HEK293 (cell line): ENCODE results near the gene POLR3B.

Experiments used
- CTCF ChIA-PET: fragments of 350-600 bp; formaldehyde crosslinking; extraction: SDS; loops from one replicate; lab custom pipeline; 2021; ENCODE audit warnings: antibody characterized with exemption; lab: Yijun Ruan, JAX
- POLR2A ChIA-PET: fragments of 300-600 bp; formaldehyde crosslinking; extraction: SDS; loops from one replicate; lab custom pipeline; 2020; ENCODE audit warnings: antibody characterized with exemption, inconsistent platforms; lab: Yijun Ruan, JAX
- H3K27ac ChIP-seq: fragments of 200-500 bp; sonication (Bioruptor generic); 2 replicates; pipeline ENCODE4 v1.5.1; 2014; ENCODE audit warnings: low read depth, low read length, control low read depth, inconsistent platforms; ENCODE audit errors: extremely low read depth
- H3K36me3 ChIP-seq, 2 experiments: fragments of 200-500 bp in 1 of 2; sonication (Bioruptor generic) in 1 of 2; 1 replicate in 1 of 2; 2 replicates in 1 of 2; pipeline ENCODE4 v1.5.1; 2014 to 2017; ENCODE audit warnings: inconsistent platforms in 2 of 2, low read length in 2 of 2; ENCODE audit not compliant: control insufficient read depth in 2 of 2, insufficient read depth in 1 of 2
- H3K4me1 ChIP-seq: fragments of 200-500 bp; sonication (Bioruptor generic); 2 replicates; pipeline ENCODE4 v1.5.1; 2014; ENCODE audit warnings: mild to moderate bottlenecking, low read length, inconsistent platforms; ENCODE audit not compliant: control insufficient read depth, insufficient read depth
- H3K4me3 ChIP-seq: 2 replicates; pipeline ENCODE4 v1.5.1; 2011; ENCODE audit warnings: low read depth, mild to moderate bottlenecking, control low read depth, low read length, moderate library complexity
- H3K9me3 ChIP-seq: fragments of 200-500 bp; sonication (Bioruptor generic); 2 replicates; pipeline ENCODE4 v1.5.1; 2014; ENCODE audit warnings: low read depth, low read length, inconsistent platforms; ENCODE audit not compliant: control insufficient read depth, insufficient read depth
- BCL11B ChIP-seq: fragments of 450-650 bp; formaldehyde crosslinking; IDR thresholded peaks from 2 replicates; pipeline ENCODE4 v1.5.1; 2016; ENCODE audit warnings: low read depth, missing biosample characterization, missing genetic modification characterization
- CTCF ChIP-seq: fragments of 450-650 bp; formaldehyde crosslinking; IDR thresholded peaks from 2 replicates; pipeline ENCODE4 v1.5.1; 2016; ENCODE audit warnings: missing biosample characterization, missing genetic modification characterization
- FEZF1 ChIP-seq: fragments of 450-650 bp; formaldehyde crosslinking; IDR thresholded peaks from 2 replicates; pipeline ENCODE4 v1.5.1; 2016; ENCODE audit warnings: missing biosample characterization, missing genetic modification characterization
- IKZF3 ChIP-seq: fragments of 450-650 bp; IDR thresholded peaks from 2 replicates; pipeline ENCODE4 v1.5.0; 2018; ENCODE audit warnings: missing biosample characterization, mild to moderate bottlenecking, missing genetic modification characterization, moderate library complexity
- KLF8 ChIP-seq: fragments of 450-650 bp; formaldehyde crosslinking; IDR thresholded peaks from 2 replicates; pipeline ENCODE4 v1.5.1; 2016; ENCODE audit warnings: missing biosample characterization, missing genetic modification characterization
- MZF1 ChIP-seq: fragments of 450-650 bp; formaldehyde crosslinking; IDR thresholded peaks from 2 replicates; pipeline ENCODE4 v1.5.1; 2017; ENCODE audit warnings: missing biosample characterization, missing genetic modification characterization, borderline replicate concordance
- PBX3 ChIP-seq: sonication (generic); formaldehyde crosslinking; IDR thresholded peaks from 2 replicates; pipeline ENCODE4 v1.8.1; 2022; ENCODE audit warnings: mild to moderate bottlenecking, moderate library complexity, missing genetic modification reagents
- SETDB1 ChIP-seq: IDR thresholded peaks from one replicate; pipeline ENCODE4 v1.6.1; 2017; ENCODE audit warnings: mild to moderate bottlenecking, low read length, moderate library complexity, mixed read lengths; ENCODE audit not compliant: insufficient read length
- TCF7L2 ChIP-seq: IDR thresholded peaks from 2 replicates; pipeline ENCODE4 v1.6.1; 2011; ENCODE audit warnings: low read depth, mild to moderate bottlenecking, inconsistent platforms, low read length, moderate library complexity, borderline replicate concordance
- ZBTB48 ChIP-seq: fragments of 450-650 bp; formaldehyde crosslinking; IDR thresholded peaks from 2 replicates; pipeline ENCODE4 v1.5.1; 2016; ENCODE audit warnings: missing biosample characterization, missing genetic modification characterization
- ZNF140 ChIP-seq: fragments of 450-650 bp; formaldehyde crosslinking; IDR thresholded peaks from 2 replicates; pipeline ENCODE4 v1.5.1; 2016; ENCODE audit warnings: missing biosample characterization, missing genetic modification characterization
- ZNF157 ChIP-seq: fragments of 450-650 bp; formaldehyde crosslinking; IDR thresholded peaks from 2 replicates; pipeline ENCODE4 v1.5.1; 2016; ENCODE audit warnings: missing biosample characterization, missing genetic modification characterization
- ZNF223 ChIP-seq: fragments of 450-650 bp; formaldehyde crosslinking; IDR thresholded peaks from 2 replicates; pipeline ENCODE4 v1.5.1; 2016; ENCODE audit warnings: missing biosample characterization, missing genetic modification characterization
- ZNF239 ChIP-seq: fragments of 450-650 bp; formaldehyde crosslinking; IDR thresholded peaks from 2 replicates; pipeline ENCODE4 v1.5.1; 2016; ENCODE audit warnings: missing biosample characterization, missing genetic modification characterization
- ZNF248 ChIP-seq: fragments of 450-650 bp; formaldehyde crosslinking; IDR thresholded peaks from 2 replicates; pipeline ENCODE4 v1.5.1; 2017; ENCODE audit warnings: missing biosample characterization, missing genetic modification characterization
- ZNF350 ChIP-seq: fragments of 450-650 bp; formaldehyde crosslinking; IDR thresholded peaks from 2 replicates; pipeline ENCODE4 v1.5.0; 2017; ENCODE audit warnings: missing biosample characterization, mild to moderate bottlenecking, missing genetic modification characterization
- ZNF404 ChIP-seq: fragments of 450-650 bp; formaldehyde crosslinking; IDR thresholded peaks from 2 replicates; pipeline ENCODE4 v1.5.1; 2017; ENCODE audit warnings: missing biosample characterization, missing genetic modification characterization
- ZNF416 ChIP-seq: fragments of 450-650 bp; formaldehyde crosslinking; IDR thresholded peaks from 2 replicates; pipeline ENCODE4 v1.5.1; 2016; ENCODE audit warnings: missing biosample characterization, missing genetic modification characterization
- ZNF449 ChIP-seq: fragments of 450-650 bp; formaldehyde crosslinking; IDR thresholded peaks from 2 replicates; pipeline ENCODE4 v1.5.1; 2017; ENCODE audit warnings: missing biosample characterization, mild to moderate bottlenecking, missing genetic modification characterization, moderate library complexity
- ZNF501 ChIP-seq: fragments of 450-650 bp; formaldehyde crosslinking; IDR thresholded peaks from 2 replicates; pipeline ENCODE4 v1.5.1; 2016; ENCODE audit warnings: missing biosample characterization, missing genetic modification characterization
- ZNF654 ChIP-seq: fragments of 450-650 bp; formaldehyde crosslinking; IDR thresholded peaks from 2 replicates; pipeline ENCODE4 v1.5.1; 2016; ENCODE audit warnings: low read depth, missing biosample characterization, missing genetic modification characterization
- ZNF747 ChIP-seq: fragments of 450-650 bp; formaldehyde crosslinking; IDR thresholded peaks from 2 replicates; pipeline ENCODE4 v1.5.1; 2016; ENCODE audit warnings: missing biosample characterization, missing genetic modification characterization
- ZNF837 ChIP-seq: fragments of 450-650 bp; formaldehyde crosslinking; IDR thresholded peaks from 2 replicates; pipeline ENCODE4 v1.5.1; 2016; ENCODE audit warnings: missing biosample characterization, missing genetic modification characterization
- ZNF843 ChIP-seq: fragments of 450-650 bp; formaldehyde crosslinking; IDR thresholded peaks from 2 replicates; pipeline ENCODE4 v1.5.1; 2016; ENCODE audit warnings: missing biosample characterization, missing genetic modification characterization

Gene POLR3B

GRCh38 chr12:106386813-106387535 is 29.4 kb downstream of the POLR3B start:
- Histone ChIP-seq H3K36me3 (peaks cover 3 to 12% of the 10 kb centered on the region in 2 experiments; a peak in 2 of 3 replicates), H3K9me3 (no peaks in the 10 kb centered on the region), H3K4me3 (no peak overlapping the region), H3K27ac (no peak overlapping the region), H3K4me1 (no peaks in the 10 kb centered on the region)
- POLR2A ChIA-PET = interaction anchor here (0.7 kb wide), 1 partner anchor 8 kb away, joined by 3 read pairs; no protein-coding TSS in a partner anchor
- CTCF ChIA-PET = interaction anchor here (0.7 to 3.6 kb wide), 7 partner anchors 19 to 718 kb away, joined by 3 to 21 read pairs (median 5); partner anchors contain the start of gene POLR3B
- no peak for TF ChIP-seq FEZF1

- CTCF ChIA-PET = interaction anchor here (0.9 to 3.6 kb wide), 6 partner anchors 18 to 531 kb away, joined by 3 to 21 read pairs (median 6); partner anchors contain the start of gene POLR3B
- Histone ChIP-seq H3K4me1 (no peaks in the 10 kb centered on the region), H3K9me3 (no peaks in the 10 kb centered on the region), H3K27ac (no peak overlapping the region), H3K36me3 (peaks cover 3 to 5% of the 10 kb centered on the region in 2 experiments), H3K4me3 (no peak overlapping the region)
- TF ChIP-seq ZNF416 (tag by site-specific recombination) (no peak), ZNF747 (tag by site-specific recombination) (no peak), ZNF501 (tag by site-specific recombination) (no peak), MZF1 (tag by site-specific recombination) (no peak)
- POLR2A ChIA-PET = no interaction called here
These were observed 30.4 kb downstream of the POLR3B start for GRCh38 chr12:106387848-106388377.

- ChIA-PET POLR2A (interaction anchor here (0.6 kb wide), 1 partner anchor 19 kb away, joined by 3 read pairs; no protein-coding TSS in a partner anchor), CTCF (interaction anchor here (0.6 to 1.6 kb wide), 3 partner anchors 162 to 530 kb away, joined by 4 to 6 read pairs (median 4); no protein-coding TSS in a partner anchor)
- Histone ChIP-seq H3K4me3 (no peak overlapping the region), H3K9me3 (no peaks in the 10 kb centered on the region), H3K36me3 (peaks cover 15% of the 10 kb centered on the region in 2 experiments), H3K4me1 (no peaks in the 10 kb centered on the region), H3K27ac (no peak overlapping the region)
- TF ChIP-seq CTCF (tag by site-specific recombination) (no peak), ZNF223 (tag by site-specific recombination) (no peak), KLF8 (tag by site-specific recombination) (no peak), ZNF140 (tag by site-specific recombination) (no peak), BCL11B (tag by site-specific recombination) (no peak), SETDB1 (no peak), ZNF404 (no peak)
These were observed 31.6 kb downstream of the POLR3B start for GRCh38 chr12:106389151-106389550.

- Histone ChIP-seq H3K27ac (no peak overlapping the region), H3K4me1 (no peaks in the 10 kb centered on the region), H3K36me3 (peaks cover 23 to 43% of the 10 kb centered on the region in 2 experiments), H3K4me3 (no peak overlapping the region), H3K9me3 (no peaks in the 10 kb centered on the region)
- ChIA-PET POLR2A (no interaction called here), CTCF (interaction anchor here (0.5 kb wide), 1 partner anchor 497 kb away, joined by 3 read pairs; no protein-coding TSS in a partner anchor)
- TF ChIP-seq ZNF837 (no peak), ZNF843 (tag by site-specific recombination) (no peak), ZNF350 (tag by site-specific recombination) (no peak), TCF7L2 (no peak), ZNF157 (tag by site-specific recombination) (no peak), ZNF654 (no peak), IKZF3 (no peak), PBX3 (CRISPR knock-in tag) (no peak), ZNF449 (tag by site-specific recombination) (no peak), ZBTB48 (tag by site-specific recombination) (no peak), ZNF248 (tag by site-specific recombination) (no peak), ZNF239 (tag by site-specific recombination) (no peak)
These were observed 35.2 kb downstream of the POLR3B start for GRCh38 chr12:106392759-106393158.
